Adrenal gland (tissue), 12 donors: ENCODE results near the gene GP5. TPM values are rescaled to one million over a fixed set of nuclear protein-coding genes. Genes with fewer than 3 reads are reported as not detected.

Experiments used
- DNase-seq, 7 donors: peaks; one replicate each; pipeline ENCODE4 v3.0.0-alpha.2; 2019 to 2020
- H3K27ac ChIP-seq, 5 donors: fragments of 200-600 bp; sonication (generic) in 4 of 5; 1 replicate in 3 of 5; 2 replicates in 2 of 5; pipeline versions ENCODE4 v1.5.1 to v1.8.0; 2016 to 2020; ENCODE audit warnings: mild to moderate bottlenecking in 1 of 5
- H3K27me3 ChIP-seq: fragments of 200-600 bp; 2 replicates; pipeline ENCODE4 v1.8.0; 2021
- H3K36me3 ChIP-seq, 2 donors: fragments of 200-600 bp; replicated peaks in 1 of 2; 1 replicate in 1 of 2; 2 replicates in 1 of 2; pipeline versions ENCODE4 v1.5.1 to v1.8.0; 2018 to 2022
- H3K4me1 ChIP-seq, 2 donors: fragments of 200-600 bp; replicated peaks in 1 of 2; 1 replicate in 1 of 2; 2 replicates in 1 of 2; pipeline versions ENCODE4 v1.5.1 to v1.8.0; 2018 to 2021
- H3K4me3 ChIP-seq, 4 donors: fragments of 200-600 bp; sonication (generic) in 3 of 4; one replicate each; pipeline ENCODE4 v1.5.1; 2016 to 2018
- H3K9me3 ChIP-seq, 3 donors: fragments of 200-600 bp; sonication (generic) in 1 of 3; replicated peaks in 1 of 3; 1 replicate in 2 of 3; 2 replicates in 1 of 3; pipeline versions ENCODE4 v1.5.1 to v1.8.0; 2016 to 2021
- CTCF ChIP-seq, 6 experiments: fragments of 450-650 bp in 4 of 6; fragments of 200-600 bp in 2 of 6; sonication (generic) in 1 of 6; IDR thresholded peaks; 1 replicate in 5 of 6; 2 replicates in 1 of 6; pipeline versions ENCODE4 v1.5.1 to v1.8.0; 2016 to 2021; ENCODE audit warnings: antibody characterized with exemption in 6 of 6, mild to moderate bottlenecking in 2 of 6, moderate library complexity in 1 of 6
- POLR2A ChIP-seq, 2 donors: fragments of 450-650 bp; IDR thresholded peaks; one replicate each; pipeline ENCODE4 v1.6.1; 2017; ENCODE audit warnings: antibody characterized with exemption in 2 of 2, mild to moderate bottlenecking in 2 of 2, moderate library complexity in 1 of 2
- WGBS, 4 donors: extraction: QIAGEN DNeasy Blood & Tissue Kit in 2 of 4; methylation state at CpG; one replicate each; pipeline versions ENCODE4 v1.1.5 to v1.1.7; 2013 to 2017; 5-methylcytosine and 5-hydroxymethylcytosine counted together
- intact Hi-C, 2 donors: fragments of 100-400 bp; cut with DNase I; formaldehyde crosslinking; loops; one replicate each; pipeline versions ENCODE4 v1.14.1 to v1.15.0; 2022 to 2023
- polyA plus RNA-seq, 3 donors: library from polyadenylated mRNA; stranded (reverse); fragments of 200-250 nt in 2 of 3; fragments of 350-450 nt in 1 of 3; fragmentation: Illumina TruSeq in 1 of 3; extraction: RNeasy Lipid Tissue Mini Kit (QIAGEN cat#74804) in 1 of 3; gene quantifications; one replicate each; pipeline ENCODE4 v1.2.3, GENCODE V29; 2013 to 2014
- total RNA-seq, 9 donors: library from RNA; depleted of rRNA in 4 of 9; stranded (reverse); fragments of >200 nt in 4 of 9; fragments of 120-200 nt in 1 of 9; fragmentation: NEBNext Ultra II Directional in 1 of 9; extraction: Animal tissue kit (Norgen Biotek cat#: 25700) in 1 of 9; gene quantifications; one replicate each; pipeline versions ENCODE4 v1.1.0 to v1.2.4, GENCODE V29; 2013 to 2023
- donor health status: healthy with polysubstance abuse.
- donor health status: Bipolar disorder and iron deficiency.
- donor health status: DM: yes; HTN: yes; CAD: no.
- donor health status: DM: no; HTN: no; CAD: no.
- donor health status: DM: no; HTN: no; CAD: no.
- donor health status: DM: yes; HTN: yes; CAD: no.

GP5 gene
- total and polyA plus RNA-seq, 12 donors: 0.08 to 0.28 (median 0.11) TPM; not detected in 9

DNA sequence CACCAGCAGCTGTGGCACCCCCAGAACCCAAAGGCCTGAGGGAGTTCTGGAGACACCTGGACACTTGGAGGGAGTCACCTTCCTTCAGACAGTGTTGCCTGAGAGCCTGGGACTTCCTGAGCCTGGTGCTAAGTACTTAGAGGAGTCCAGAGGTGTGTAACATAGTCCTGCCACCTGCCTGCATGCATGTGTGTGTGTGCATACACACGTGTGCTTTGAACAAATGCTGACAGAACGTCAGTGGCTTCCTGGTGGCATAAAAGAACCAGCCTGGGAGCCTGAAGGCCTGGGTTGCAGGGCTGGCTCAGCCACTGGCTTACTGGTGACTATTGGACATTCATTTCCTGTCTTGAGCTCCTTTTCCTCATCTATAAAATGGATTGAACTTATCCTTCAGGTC is 44.8 kb downstream of the GP5 start:
- Histone ChIP-seq H3K27ac (no peak overlapping the region), H3K9me3 (no peaks in the 10 kb centered on the region), H3K36me3 (no peaks in the 10 kb centered on the region), H3K27me3 (no peaks in the 10 kb centered on the region), H3K4me1 (no peaks in the 10 kb centered on the region), H3K4me3 (no peak overlapping the region)
- WGBS, 4 donors: 78 to 95% (median 82%) methylated on average over 2 of the region's 2 CpGs
- intact Hi-C loops: no loop called here
- DNase-seq: no peak
- TF ChIP-seq POLR2A (IDR thresholded peaks at IDR 0.05) (no peak), CTCF (IDR thresholded peaks at IDR 0.05) (no peak)

DNA sequence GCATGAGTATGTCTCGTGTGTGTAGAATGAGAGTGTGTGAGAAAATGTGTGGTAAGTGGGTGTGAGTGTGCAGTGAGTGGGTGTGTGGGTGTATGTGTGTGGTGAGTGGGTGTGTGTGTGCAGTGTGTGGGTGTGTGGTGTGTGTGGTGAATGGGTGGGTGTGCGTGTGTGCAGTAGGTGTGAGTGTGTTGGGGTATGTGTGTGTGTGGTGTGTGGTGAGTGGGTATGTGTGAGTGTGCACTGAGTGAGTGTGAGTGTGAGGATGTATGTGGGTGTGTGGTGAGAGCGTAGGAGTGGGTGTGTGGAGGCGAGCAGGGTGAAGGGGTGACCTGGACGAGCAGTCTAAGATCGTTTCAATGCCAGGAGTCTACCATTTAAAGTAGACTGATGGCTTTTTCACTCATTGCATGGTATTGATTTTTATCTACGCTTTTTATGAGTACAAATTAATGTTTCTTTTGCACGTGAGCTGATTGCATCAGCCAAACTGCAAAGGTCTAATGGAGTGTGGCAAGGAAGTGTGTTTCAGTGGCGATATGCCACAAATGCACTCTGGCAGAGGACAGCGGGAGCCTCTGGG is 46.3 kb downstream of the GP5 start:
- Histone ChIP-seq H3K27ac (no peak overlapping the region), H3K27me3 (no peaks in the 10 kb centered on the region), H3K36me3 (no peaks in the 10 kb centered on the region), H3K4me1 (no peaks in the 10 kb centered on the region), H3K4me3 (no peak overlapping the region), H3K9me3 (no peaks in the 10 kb centered on the region)
- intact Hi-C loops: no loop called here
- DNase-seq: no peak
- TF ChIP-seq CTCF (IDR thresholded peaks at IDR 0.05) (no peak), POLR2A (IDR thresholded peaks at IDR 0.05) (no peak)
- WGBS, 4 donors: 84 to 87% (median 85%) methylated on average over 10 of the region's 10 CpGs

GRCh38 chr3:194351952-194352536 is 47.0 kb downstream of the GP5 start:
- no peaks in the 10 kb centered on the region for H3K9me3 ChIP-seq
- no peak for DNase-seq
- H3K4me1 ChIP-seq: no peaks in the 10 kb centered on the region
- H3K27ac ChIP-seq: no peak overlapping the region
- no peaks in the 10 kb centered on the region for H3K36me3 ChIP-seq
- H3K27me3 ChIP-seq: no peaks in the 10 kb centered on the region
- H3K4me3 ChIP-seq: no peak overlapping the region
- intact Hi-C loops: no loop called here
- 90 to 95% (median 91%) methylated on average over 14 of the region's 14 CpGs for WGBS, 4 donors
- TF ChIP-seq CTCF (IDR thresholded peaks at IDR 0.05): no peak
- TF ChIP-seq POLR2A (IDR thresholded peaks at IDR 0.05): no peak

- peak in 2 of 7 donors; percentile 49 to 50 for DNase-seq
- Histone ChIP-seq H3K27ac (no peak within 1 kb of the TSS), H3K4me3 (no peak within 1 kb of the TSS), H3K27me3 (no peaks in the 10 kb centered on the region), H3K9me3 (no peaks in the 10 kb centered on the region), H3K36me3 (no peaks in the 10 kb centered on the region), H3K4me1 (no peaks in the 10 kb centered on the region)
- intact Hi-C loops: no loop called here
- 77 to 79% (median 78%) methylated on average over 4 to 24 of the region's 24 CpGs for WGBS, 4 donors
- TF ChIP-seq CTCF (IDR thresholded peaks at IDR 0.05): no peak
- no peak for TF ChIP-seq POLR2A (IDR thresholded peaks at IDR 0.05)
Observed at GRCh38 chr3:194351080-194351672, 47.9 kb downstream of the GP5 start, which contains the start of gene CPN2. Gene CPN2 (minus strand): TSS chr3:194351328. CDS start chr3:194342702, 8,626 bp downstream.
